CD14-positive monocyte (primary cell): Measurements from ENCODE around the gene PHOSPHO1. TPM values are rescaled to one million over a fixed set of nuclear protein-coding genes. Genes with fewer than 3 reads are reported as not detected.

ENCODE experiments used
- DNase-seq, 3 donors: peaks; one replicate each; pipeline ENCODE4 v3.0.0-alpha.2; 2011 to 2022
- H2AFZ ChIP-seq: 2 replicates; pipeline ENCODE4 v1.6.0; 2012; ENCODE audit warnings: mild to moderate bottlenecking, low read depth, low read length, inconsistent platforms; ENCODE audit not compliant: insufficient read depth, poor library complexity, severe bottlenecking
- H3K27ac ChIP-seq, 2 donors: 1 replicate in 1 of 2; 2 replicates in 1 of 2; pipeline ENCODE4 v1.5.1; 2012 to 2013; ENCODE audit warnings: low read length in 2 of 2, control low read depth in 1 of 2, inconsistent platforms in 1 of 2, low read depth in 1 of 2, mild to moderate bottlenecking in 1 of 2
- H3K27me3 ChIP-seq, 2 donors: one replicate each; pipeline versions ENCODE4 v1.6.0 to v1.6.1; 2011 to 2013; ENCODE audit warnings: low read length in 2 of 2; ENCODE audit not compliant: control insufficient read depth in 2 of 2, insufficient read depth in 2 of 2
- H3K36me3 ChIP-seq, 2 donors: replicated peaks in 1 of 2; 1 replicate in 1 of 2; 2 replicates in 1 of 2; pipeline versions ENCODE4 v1.5.1 to v1.6.1; 2012 to 2013; ENCODE audit warnings: low read length in 2 of 2, control low read depth in 1 of 2, inconsistent platforms in 1 of 2, mild to moderate bottlenecking in 1 of 2; ENCODE audit not compliant: insufficient read depth in 2 of 2, control insufficient read depth in 1 of 2
- H3K4me1 ChIP-seq, 2 donors: 1 replicate in 1 of 2; 2 replicates in 1 of 2; pipeline versions ENCODE4 v1.5.1 to v1.6.1; 2012 to 2013; ENCODE audit warnings: low read length in 2 of 2, control low read depth in 1 of 2, inconsistent platforms in 1 of 2, mild to moderate bottlenecking in 1 of 2, moderate library complexity in 1 of 2; ENCODE audit not compliant: insufficient read depth in 2 of 2, control insufficient read depth in 1 of 2
- H3K4me2 ChIP-seq: replicated peaks from 2 replicates; pipeline ENCODE3; 2012; ENCODE audit warnings: low read length, moderate library complexity, mild to moderate bottlenecking; ENCODE audit not compliant: poor library complexity, severe bottlenecking; ENCODE audit errors: extremely low read depth
- H3K4me3 ChIP-seq, 3 experiments: fragments of 200-600 bp in 1 of 3; sonication (generic) in 1 of 3; replicated peaks in 1 of 3; 1 replicate in 2 of 3; 2 replicates in 1 of 3; pipeline ENCODE4 v1.5.1; 2011 to 2013; ENCODE audit warnings: low read length in 3 of 3, mild to moderate bottlenecking in 3 of 3, control low read depth in 2 of 3, low read depth in 2 of 3, inconsistent platforms in 1 of 3, moderate library complexity in 1 of 3
- H3K79me2 ChIP-seq: 2 replicates; pipeline ENCODE4 v1.6.0; 2012; ENCODE audit warnings: mild to moderate bottlenecking, control low read depth, inconsistent platforms, low read length, moderate library complexity; ENCODE audit not compliant: insufficient read depth
- H3K9ac ChIP-seq: 2 replicates; pipeline ENCODE4 v1.6.0; 2017; ENCODE audit warnings: low read length, mild to moderate bottlenecking; ENCODE audit not compliant: insufficient read depth, poor library complexity, severe bottlenecking
- H3K9me3 ChIP-seq, 2 donors: replicated peaks in 1 of 2; 1 replicate in 1 of 2; 2 replicates in 1 of 2; pipeline versions ENCODE4 v1.5.1 to v1.6.1; 2012 to 2013; ENCODE audit warnings: low read length in 2 of 2, control low read depth in 1 of 2; ENCODE audit not compliant: control insufficient read depth in 1 of 2, insufficient read depth in 1 of 2
- H4K20me1 ChIP-seq: 2 replicates; pipeline ENCODE4 v1.6.0; 2012; ENCODE audit warnings: mild to moderate bottlenecking, low read length, control low read depth, moderate library complexity; ENCODE audit not compliant: insufficient read depth
- H3K27ac Mint-ChIP-seq, 7 donors: one replicate each; pipeline ENCODE4 v1.8.0; 2020; ENCODE audit warnings: mild to moderate bottlenecking in 7 of 7, mixed read lengths in 7 of 7, moderate library complexity in 6 of 7, inconsistent platforms in 2 of 7
- H3K27me3 Mint-ChIP-seq, 3 donors: one replicate each; pipeline ENCODE4 v1.8.0; 2021 to 2022; ENCODE audit warnings: low read depth in 3 of 3, mild to moderate bottlenecking in 3 of 3, mixed read lengths in 3 of 3, moderate library complexity in 3 of 3, inconsistent platforms in 1 of 3
- H3K36me3 Mint-ChIP-seq, 2 donors: one replicate each; pipeline ENCODE4 v1.8.0; 2020; ENCODE audit warnings: mixed read lengths in 2 of 2, inconsistent platforms in 1 of 2, mild to moderate bottlenecking in 1 of 2
- H3K4me1 Mint-ChIP-seq: one replicate; pipeline ENCODE4 v1.8.0; 2020; ENCODE audit warnings: mild to moderate bottlenecking, mixed read lengths
- H3K4me3 Mint-ChIP-seq, 2 donors: one replicate each; pipeline ENCODE4 v1.8.0; 2020; ENCODE audit warnings: mild to moderate bottlenecking in 2 of 2, mixed read lengths in 2 of 2, moderate library complexity in 1 of 2
- H3K9me3 Mint-ChIP-seq, 7 donors: one replicate each; pipeline ENCODE4 v1.8.0; 2020 to 2022; ENCODE audit warnings: mixed read lengths in 7 of 7, mild to moderate bottlenecking in 6 of 7, moderate library complexity in 6 of 7, inconsistent platforms in 2 of 7
- CTCF ChIP-seq: fragments of 200-600 bp; IDR thresholded peaks from one replicate; pipeline ENCODE4 v1.8.0; 2022; ENCODE audit warnings: antibody characterized with exemption, mild to moderate bottlenecking
- WGBS: methylation state at CpG from one replicate; pipeline ENCODE4 v1.1.5; 2013; ENCODE audit warnings: missing lambda C conversion rate; ENCODE audit not compliant: insufficient coverage; 5-methylcytosine and 5-hydroxymethylcytosine counted together
- intact Hi-C, 2 donors: fragments of 100-400 bp; cut with micrococcal nuclease; formaldehyde crosslinking; loops; one replicate each; pipeline versions ENCODE4 v1.15.0 to v1.15.1; 2023
- polyA plus RNA-seq, 3 donors: library from polyadenylated mRNA; depleted of rRNA in 1 of 3; unstranded in 2 of 3; stranded (reverse) in 1 of 3; fragments of 300-500 nt in 2 of 3; fragments of >200 nt in 1 of 3; fragmentation: Illumina TruSeq in 2 of 3; gene quantifications; 1 replicate in 2 of 3; 2 replicates in 1 of 3; pipeline ENCODE4 v1.2.3, GENCODE V29; 2012 to 2021

Gene PHOSPHO1
- polyA plus RNA-seq, 3 donors = 0.51 to 1.4 (median 0.61) TPM

GRCh38 chr17:49217651-49218413 is 12.8 kb downstream of the PHOSPHO1 start:
- Mint-ChIP-seq H3K9me3 (peaks cover 0 to 5% (median 0%) of the 10 kb centered on the region in 7 donors), H3K4me1 (peaks cover 83% of the 10 kb centered on the region), H3K36me3 (peaks cover 33 to 52% of the 10 kb centered on the region in 2 donors), H3K27ac (peak overlapping the region; percentile 99 to 100 (median 99)), H3K4me3 (peak overlapping the region; percentile 67 to 90), H3K27me3 (peaks cover 4 to 11% (median 6%) of the 10 kb centered on the region in 3 donors)
- Histone ChIP-seq H3K36me3 (peaks cover 13 to 20% of the 10 kb centered on the region in 2 donors), H3K27me3 (no peaks in the 10 kb centered on the region), H3K9ac (peak overlapping the region; percentile 79), H3K27ac (peak overlapping the region; percentile 97 to 99), H3K4me2 (peak overlapping the region; percentile 67), H3K4me3 (peak overlapping the region in 2 of 3 experiments; percentile 6 to 72), H3K79me2 (peaks cover 23% of the 10 kb centered on the region), H4K20me1 (peaks cover 8% of the 10 kb centered on the region), H2AFZ (no peak overlapping the region), H3K4me1 (peaks cover 82 to 91% of the 10 kb centered on the region in 2 donors), H3K9me3 (no peaks in the 10 kb centered on the region)
- WGBS = 50% methylated on average over 4 of the region's 17 CpGs
- TF ChIP-seq CTCF = no peak
- intact Hi-C loops = loop anchor here in 1 of 2 donors (2.0 kb wide), 1 partner anchor 25 kb away; no protein-coding TSS in a partner anchor
- DNase-seq = peak; percentile 94 to 96 (median 94)

DNA sequence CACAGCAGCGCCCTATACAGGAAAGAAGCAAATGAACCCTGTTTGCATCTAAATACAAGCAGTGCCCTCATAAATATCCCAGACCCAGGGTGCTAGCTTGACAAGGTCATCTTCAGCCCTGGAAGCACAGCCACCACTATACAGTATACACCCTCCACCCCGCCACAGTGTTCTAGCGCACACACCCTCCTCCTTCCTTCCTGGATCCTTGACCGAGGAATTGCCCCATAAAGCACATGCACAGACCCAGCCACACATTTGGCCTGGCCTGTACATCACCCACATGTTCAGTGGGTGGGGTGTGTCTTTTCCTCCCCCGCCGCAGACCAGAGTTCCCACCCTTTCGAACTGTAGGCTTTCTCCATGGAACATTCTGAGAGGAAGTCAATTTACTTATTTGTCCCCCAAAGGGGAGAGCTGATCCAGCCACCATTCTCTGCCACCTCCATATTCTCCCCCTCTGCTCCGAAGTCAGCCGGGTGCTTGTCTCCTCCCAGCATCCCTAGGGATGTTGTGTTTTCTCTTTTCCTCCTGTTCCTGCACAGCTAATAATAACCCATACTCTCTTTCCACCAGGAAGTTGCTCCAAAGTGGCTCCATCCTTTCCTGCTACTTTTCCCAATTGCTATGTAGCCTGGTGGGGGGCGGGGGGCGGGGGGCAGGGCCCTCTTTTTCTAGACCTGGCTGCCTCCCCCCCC is 13.5 kb downstream of the PHOSPHO1 start:
- DNase-seq = peak; percentile 74 to 85 (median 75)
- Mint-ChIP-seq H3K4me3 (peak overlapping the region; percentile 52 to 79), H3K27ac (peak overlapping the region; percentile 95 to 100 (median 99)), H3K36me3 (peaks cover 27 to 47% of the 10 kb centered on the region in 2 donors), H3K9me3 (peaks cover 0 to 2% (median 0%) of the 10 kb centered on the region in 7 donors), H3K27me3 (peaks cover 2 to 5% (median 3%) of the 10 kb centered on the region in 3 donors), H3K4me1 (peaks cover 83% of the 10 kb centered on the region)
- no peak for TF ChIP-seq CTCF
- intact Hi-C loops = no loop called here
- H3K36me3 ChIP-seq = peaks cover 6 to 13% of the 10 kb centered on the region in 2 donors
- peak overlapping the region in 1 of 3 experiments; percentile 72 for H3K4me3 ChIP-seq
- no peaks in the 10 kb centered on the region for H3K9me3 ChIP-seq
- peak overlapping the region; percentile 67 for H3K4me2 ChIP-seq
- H3K79me2 ChIP-seq = peaks cover 31% of the 10 kb centered on the region
- H4K20me1 ChIP-seq = peaks cover 15% of the 10 kb centered on the region
- 100% methylated on average over 1 of the region's 11 CpGs for whole genome bisulfite sequencing
- H2AFZ ChIP-seq = no peak overlapping the region
- H3K27me3 ChIP-seq = no peaks in the 10 kb centered on the region
- peak overlapping the region; percentile 79 for H3K9ac ChIP-seq
- H3K27ac ChIP-seq = peak overlapping the region; percentile 97 to 99
- peaks cover 84 to 91% of the 10 kb centered on the region in 2 donors for H3K4me1 ChIP-seq
